GM12878 (cell line): ENCODE data around the gene SHB. TPM values are rescaled to one million over a fixed set of nuclear protein-coding genes. Genes with fewer than 3 reads are reported as not detected.

ENCODE experiments used
- ATAC-seq: fragments of 200-7000 bp; cut with Tn5 transposase; 3 replicates; pipeline ENCODE4 v1.9.1; 2020; ENCODE audit warnings: mild to moderate bottlenecking, moderate library complexity
- BruUV-seq: library from RNA; stranded (reverse); fragments of 400-500 nt; replicated peaks from 2 replicates; lab custom pipeline; 2021; lab: Mats Ljungman, UMichigan
- CTCF ChIA-PET: fragments of 300-600 bp; sonication (Branson Sonifier 250); formaldehyde crosslinking; extraction: SDS; loops from one replicate; lab custom pipeline; 2021; ENCODE audit warnings: inconsistent platforms; lab: Yijun Ruan, JAX
- POLR2A ChIA-PET: fragments of 350-600 bp; formaldehyde crosslinking; extraction: SDS; loops from one replicate; lab custom pipeline; 2021; ENCODE audit warnings: inconsistent platforms; lab: Charles Lee
- RAD21 ChIA-PET: fragments of 300-600 bp; sonication (Branson Sonifier 250); formaldehyde crosslinking; loops from one replicate; lab custom pipeline; 2023; ENCODE audit warnings: antibody characterized with exemption; ENCODE audit not compliant: unreplicated experiment; lab: Charles Lee
- SMC1A ChIA-PET: fragments of 300-600 bp; sonication (Branson Sonifier 250); formaldehyde crosslinking; loops from one replicate; lab custom pipeline; 2023; ENCODE audit not compliant: unreplicated experiment, uncharacterized antibody; lab: Charles Lee
- DNase-seq: peaks from one replicate; pipeline ENCODE4 v3.0.0-alpha.2; 2011; ENCODE audit warnings: low read depth, low spot score
- FAIRE-seq: peaks from 3 replicates; lab custom pipeline; 2011; peaks lifted over from hg19 to GRCh38; lab: Jason Lieb, UNC
- H2AFZ ChIP-seq: 2 replicates; pipeline ENCODE4 v1.6.0; 2011; ENCODE audit warnings: low read depth, low read length, control low read depth; ENCODE audit not compliant: control insufficient read depth
- H3K27ac ChIP-seq: 2 replicates; pipeline ENCODE4 v1.5.1; 2011; ENCODE audit warnings: control low read depth; ENCODE audit not compliant: control insufficient read depth, insufficient read depth
- H3K27me3 ChIP-seq, 2 experiments: replicated peaks in 1 of 2; 2 replicates each; pipeline versions ENCODE4 v1.6.0 to v1.6.1; 2011; ENCODE audit warnings: low read length in 1 of 2; ENCODE audit not compliant: control insufficient read depth in 2 of 2, insufficient read depth in 2 of 2
- H3K36me3 ChIP-seq, 2 experiments: 2 replicates each; pipeline ENCODE4 v1.5.1; 2011; ENCODE audit warnings: low read length in 1 of 2; ENCODE audit not compliant: control insufficient read depth in 2 of 2, insufficient read depth in 2 of 2
- H3K4me1 ChIP-seq: 2 replicates; pipeline ENCODE4 v1.6.1; 2011; ENCODE audit warnings: mild to moderate bottlenecking, low read length, moderate library complexity, mixed read lengths; ENCODE audit not compliant: control insufficient read depth, insufficient read depth
- H3K4me2 ChIP-seq: 2 replicates; pipeline ENCODE4 v1.6.0; 2011; ENCODE audit warnings: control low read depth; ENCODE audit not compliant: control insufficient read depth, insufficient read depth
- H3K4me3 ChIP-seq: fragments of 200-600 bp; sonication (generic); 2 replicates; pipeline ENCODE4 v1.5.1; 2016
- H3K79me2 ChIP-seq: 2 replicates; pipeline ENCODE4 v1.6.0; 2011; ENCODE audit warnings: low read length; ENCODE audit not compliant: control insufficient read depth, insufficient read depth
- H3K9ac ChIP-seq: 2 replicates; pipeline ENCODE4 v1.8.0; 2011; ENCODE audit warnings: low read length, control low read depth, mixed read lengths; ENCODE audit not compliant: control insufficient read depth, insufficient read depth
- H3K9me3 ChIP-seq: replicated peaks from 3 replicates; pipeline ENCODE4 v1.5.1; 2011; ENCODE audit warnings: mild to moderate bottlenecking, low read length; ENCODE audit not compliant: control insufficient read depth, insufficient read depth
- H4K20me1 ChIP-seq: 2 replicates; pipeline ENCODE4 v1.6.0; 2011; ENCODE audit not compliant: control insufficient read depth, insufficient read depth
- RAD51 ChIP-seq: fragments of 450-650 bp; IDR thresholded peaks from 2 replicates; pipeline ENCODE4 v1.6.1; 2016; ENCODE audit warnings: moderate library complexity, mild to moderate bottlenecking, inconsistent platforms
- RFX5 ChIP-seq: IDR thresholded peaks from 2 replicates; pipeline ENCODE4 v1.6.1; 2011; ENCODE audit warnings: low read depth, low read length, improper control_type of control experiment
- ZNF384 ChIP-seq: IDR thresholded peaks from 2 replicates; pipeline ENCODE4 v1.6.1; 2012; ENCODE audit warnings: low read depth, mild to moderate bottlenecking, low read length, improper control_type of control experiment, borderline replicate concordance
- WGBS: methylation state at CpG from one replicate; pipeline ENCODE4 v1.1.6; 2016; ENCODE audit warnings: low lambda C conversion rate; ENCODE audit not compliant: insufficient replicate concordance, insufficient coverage; ENCODE audit errors: missing lambda C conversion rate; 5-methylcytosine and 5-hydroxymethylcytosine counted together
- in situ Hi-C: fragments of 300-500 bp; cut with MboI; formaldehyde crosslinking; loops from 9 replicates; pipeline ENCODE4 v1.14.3; 2018; ENCODE audit warnings: mixed read lengths
- intact Hi-C: fragments of 100-400 bp; cut with micrococcal nuclease; formaldehyde crosslinking; loops from one replicate; pipeline ENCODE4 v1.14.2; 2022; ENCODE audit not compliant: unreplicated experiment
- polyA plus RNA-seq, 11 experiments: library from polyadenylated mRNA; depleted of rRNA in 4 of 11; unstranded in 6 of 11; stranded (reverse) in 5 of 11; fragments of >200 nt; fragmentation: Nextera tagmentation in 4 of 11; fragmentation: Illumina TruSeq in 1 of 11; extraction: Ambion mirVana in 4 of 11; extraction: Trizol in 1 of 11; gene quantifications; 1 replicate in 1 of 11; 2 replicates in 10 of 11; pipeline versions ENCODE4 v1.2.1 to v1.2.3, GENCODE V29; 2011 to 2016; ENCODE audit warnings: inconsistent platforms in 2 of 11, missing spikeins in 2 of 11, low read depth in 1 of 11
- total RNA-seq, 4 experiments: library from RNA; depleted of rRNA in 3 of 4; stranded (reverse); fragments of >200 nt in 3 of 4; fragmentation: Illumina TruSeq in 1 of 4; extraction: Trizol in 1 of 4; gene quantifications; 2 replicates each; pipeline versions ENCODE4 v1.2.1 to v1.2.3, GENCODE V29; 2013 to 2021
- TF ChIP-seq, protein P1 (sequence below): fragments of 450-650 bp; IDR thresholded peaks from 2 replicates; pipeline ENCODE4 v1.6.1; 2017; ENCODE audit warnings: low read depth, mild to moderate bottlenecking, moderate library complexity
- TF ChIP-seq, protein P2 (sequence below): fragments of 450-650 bp; IDR thresholded peaks from 2 replicates; pipeline ENCODE4 v1.6.1; 2017; ENCODE audit warnings: mild to moderate bottlenecking, moderate library complexity

Gene SHB
- total and polyA plus RNA-seq, 10 of the 15 experiments (the other 5 are each of a cell fraction or from before 2014, with no cell fraction given): 0.29 to 6.2 (median 1.3) TPM

DNA sequence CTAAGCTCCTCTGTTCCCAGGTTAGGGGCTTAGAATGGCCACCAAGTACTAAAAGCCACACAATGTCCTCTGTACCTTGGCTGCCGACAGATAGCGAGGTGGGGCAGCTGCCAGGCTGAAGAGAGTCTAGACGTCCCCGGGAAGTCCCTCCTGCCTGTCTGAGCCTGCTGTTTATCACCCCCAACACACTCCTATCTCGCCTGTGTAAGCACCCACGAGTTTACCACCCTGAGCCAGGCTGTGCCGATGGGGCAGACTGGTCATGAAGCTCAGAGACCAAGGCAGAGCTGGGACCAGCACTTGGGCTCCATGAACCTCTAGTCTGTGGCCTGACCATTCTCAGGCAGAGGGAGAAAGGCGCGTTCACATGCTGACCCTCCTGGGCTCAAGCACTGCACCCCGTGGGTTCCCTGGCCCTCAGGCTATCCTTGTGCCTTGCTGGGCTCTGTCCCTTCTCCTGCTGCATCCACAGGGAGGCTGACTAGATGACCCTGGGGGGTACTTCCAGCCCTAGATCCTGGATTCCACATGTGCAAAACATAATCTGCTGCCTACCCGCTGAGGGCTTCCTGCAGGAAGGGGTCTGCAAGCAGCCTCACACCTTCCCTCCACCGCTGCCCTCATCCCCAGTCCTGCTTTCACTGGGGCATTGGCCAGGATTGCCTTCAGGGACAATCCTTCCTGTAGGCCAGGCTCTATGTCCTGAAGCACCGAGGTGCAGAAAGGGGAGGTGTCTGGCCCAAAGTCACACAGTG, 146.5 kb downstream of the SHB start:
- intact Hi-C loops: no loop called here
- POLR2A ChIA-PET: interaction anchor here (0.6 to 0.8 kb wide), 2 partner anchors 13 to 15 kb away, joined by 3 to 4 read pairs; no protein-coding TSS in a partner anchor
- CTCF ChIA-PET: interaction anchor here (1.4 to 2.1 kb wide), 3 partner anchors 9 to 341 kb away, joined by 4 to 15 read pairs (median 6); no protein-coding TSS in a partner anchor

More for the DNA sequence above, 146.5 kb downstream of the SHB start:
- RAD21 ChIA-PET: interaction anchor here (0.5 to 1.6 kb wide), 3 partner anchors 9 to 145 kb away, joined by 3 to 4 read pairs (median 4); no protein-coding TSS in a partner anchor
- no peaks in the 10 kb centered on the region for H3K36me3 ChIP-seq
- DNase-seq (no peak), ATAC-seq (peak; percentile 67)
- no peak overlapping the region for H2AFZ ChIP-seq
- SMC1A ChIA-PET: interaction anchor here (1.1 to 2.2 kb wide), 6 partner anchors 9 to 165 kb away, joined by 3 to 10 read pairs (median 4); partner anchors contain the start of gene SHB
- no TSS peak for BruUV-seq
- TF ChIP-seq RFX5: no peak
- TF ChIP-seq, protein P1, sequence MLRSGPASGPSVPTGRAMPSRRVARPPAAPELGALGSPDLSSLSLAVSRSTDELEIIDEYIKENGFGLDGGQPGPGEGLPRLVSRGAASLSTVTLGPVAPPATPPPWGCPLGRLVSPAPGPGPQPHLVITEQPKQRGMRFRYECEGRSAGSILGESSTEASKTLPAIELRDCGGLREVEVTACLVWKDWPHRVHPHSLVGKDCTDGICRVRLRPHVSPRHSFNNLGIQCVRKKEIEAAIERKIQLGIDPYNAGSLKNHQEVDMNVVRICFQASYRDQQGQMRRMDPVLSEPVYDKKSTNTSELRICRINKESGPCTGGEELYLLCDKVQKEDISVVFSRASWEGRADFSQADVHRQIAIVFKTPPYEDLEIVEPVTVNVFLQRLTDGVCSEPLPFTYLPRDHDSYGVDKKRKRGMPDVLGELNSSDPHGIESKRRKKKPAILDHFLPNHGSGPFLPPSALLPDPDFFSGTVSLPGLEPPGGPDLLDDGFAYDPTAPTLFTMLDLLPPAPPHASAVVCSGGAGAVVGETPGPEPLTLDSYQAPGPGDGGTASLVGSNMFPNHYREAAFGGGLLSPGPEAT: no peak
- TF ChIP-seq ZNF384: no peak
- no peak for TF ChIP-seq RAD51
- TF ChIP-seq, protein P2, sequence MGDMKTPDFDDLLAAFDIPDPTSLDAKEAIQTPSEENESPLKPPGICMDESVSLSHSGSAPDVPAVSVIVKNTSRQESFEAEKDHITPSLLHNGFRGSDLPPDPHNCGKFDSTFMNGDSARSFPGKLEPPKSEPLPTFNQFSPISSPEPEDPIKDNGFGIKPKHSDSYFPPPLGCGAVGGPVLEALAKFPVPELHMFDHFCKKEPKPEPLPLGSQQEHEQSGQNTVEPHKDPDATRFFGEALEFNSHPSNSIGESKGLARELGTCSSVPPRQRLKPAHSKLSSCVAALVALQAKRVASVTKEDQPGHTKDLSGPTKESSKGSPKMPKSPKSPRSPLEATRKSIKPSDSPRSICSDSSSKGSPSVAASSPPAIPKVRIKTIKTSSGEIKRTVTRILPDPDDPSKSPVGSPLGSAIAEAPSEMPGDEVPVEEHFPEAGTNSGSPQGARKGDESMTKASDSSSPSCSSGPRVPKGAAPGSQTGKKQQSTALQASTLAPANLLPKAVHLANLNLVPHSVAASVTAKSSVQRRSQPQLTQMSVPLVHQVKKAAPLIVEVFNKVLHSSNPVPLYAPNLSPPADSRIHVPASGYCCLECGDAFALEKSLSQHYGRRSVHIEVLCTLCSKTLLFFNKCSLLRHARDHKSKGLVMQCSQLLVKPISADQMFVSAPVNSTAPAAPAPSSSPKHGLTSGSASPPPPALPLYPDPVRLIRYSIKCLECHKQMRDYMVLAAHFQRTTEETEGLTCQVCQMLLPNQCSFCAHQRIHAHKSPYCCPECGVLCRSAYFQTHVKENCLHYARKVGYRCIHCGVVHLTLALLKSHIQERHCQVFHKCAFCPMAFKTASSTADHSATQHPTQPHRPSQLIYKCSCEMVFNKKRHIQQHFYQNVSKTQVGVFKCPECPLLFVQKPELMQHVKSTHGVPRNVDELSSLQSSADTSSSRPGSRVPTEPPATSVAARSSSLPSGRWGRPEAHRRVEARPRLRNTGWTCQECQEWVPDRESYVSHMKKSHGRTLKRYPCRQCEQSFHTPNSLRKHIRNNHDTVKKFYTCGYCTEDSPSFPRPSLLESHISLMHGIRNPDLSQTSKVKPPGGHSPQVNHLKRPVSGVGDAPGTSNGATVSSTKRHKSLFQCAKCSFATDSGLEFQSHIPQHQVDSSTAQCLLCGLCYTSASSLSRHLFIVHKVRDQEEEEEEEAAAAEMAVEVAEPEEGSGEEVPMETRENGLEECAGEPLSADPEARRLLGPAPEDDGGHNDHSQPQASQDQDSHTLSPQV: no peak
- TF ChIP-seq, all 136 proteins: peak for 0
- H3K4me3 ChIP-seq: no peak overlapping the region
- H3K27ac ChIP-seq: no peak overlapping the region
- WGBS: 38% methylated on average over 13 of the region's 13 CpGs
- FAIRE-seq: no peak
- H3K9ac ChIP-seq: no peak overlapping the region
- no peaks in the 10 kb centered on the region for H3K27me3 ChIP-seq
- in situ Hi-C loops: loop anchor here (25.0 kb wide), 1 partner anchor 765 kb away; no protein-coding TSS in a partner anchor
- no peaks in the 10 kb centered on the region for H4K20me1 ChIP-seq
- H3K9me3 ChIP-seq: no peaks in the 10 kb centered on the region
- no peak overlapping the region for H3K4me2 ChIP-seq
- no peaks in the 10 kb centered on the region for H3K79me2 ChIP-seq
- H3K4me1 ChIP-seq: no peaks in the 10 kb centered on the region; the same call in 1 of the 2 replicates
